CD14-positive monocyte (primary cell): ENCODE results near the gene ZNF549. TPM values are rescaled to one million over a fixed set of nuclear protein-coding genes. Genes with fewer than 3 reads are reported as not detected.

Experiments used
- DNase-seq, 3 donors: peaks; one replicate each; pipeline ENCODE4 v3.0.0-alpha.2; 2011 to 2022
- H2AFZ ChIP-seq: 2 replicates; pipeline ENCODE4 v1.6.0; 2012; ENCODE audit warnings: mild to moderate bottlenecking, low read depth, low read length, inconsistent platforms; ENCODE audit not compliant: insufficient read depth, poor library complexity, severe bottlenecking
- H3K27ac ChIP-seq, 2 donors: 1 replicate in 1 of 2; 2 replicates in 1 of 2; pipeline ENCODE4 v1.5.1; 2012 to 2013; ENCODE audit warnings: low read length in 2 of 2, control low read depth in 1 of 2, inconsistent platforms in 1 of 2, low read depth in 1 of 2, mild to moderate bottlenecking in 1 of 2
- H3K27me3 ChIP-seq, 2 donors: one replicate each; pipeline versions ENCODE4 v1.6.0 to v1.6.1; 2011 to 2013; ENCODE audit warnings: low read length in 2 of 2; ENCODE audit not compliant: control insufficient read depth in 2 of 2, insufficient read depth in 2 of 2
- H3K36me3 ChIP-seq, 2 donors: replicated peaks in 1 of 2; 1 replicate in 1 of 2; 2 replicates in 1 of 2; pipeline versions ENCODE4 v1.5.1 to v1.6.1; 2012 to 2013; ENCODE audit warnings: low read length in 2 of 2, control low read depth in 1 of 2, inconsistent platforms in 1 of 2, mild to moderate bottlenecking in 1 of 2; ENCODE audit not compliant: insufficient read depth in 2 of 2, control insufficient read depth in 1 of 2
- H3K4me1 ChIP-seq, 2 donors: 1 replicate in 1 of 2; 2 replicates in 1 of 2; pipeline versions ENCODE4 v1.5.1 to v1.6.1; 2012 to 2013; ENCODE audit warnings: low read length in 2 of 2, control low read depth in 1 of 2, inconsistent platforms in 1 of 2, mild to moderate bottlenecking in 1 of 2, moderate library complexity in 1 of 2; ENCODE audit not compliant: insufficient read depth in 2 of 2, control insufficient read depth in 1 of 2
- H3K4me2 ChIP-seq: replicated peaks from 2 replicates; pipeline ENCODE3; 2012; ENCODE audit warnings: low read length, moderate library complexity, mild to moderate bottlenecking; ENCODE audit not compliant: poor library complexity, severe bottlenecking; ENCODE audit errors: extremely low read depth
- H3K4me3 ChIP-seq, 3 experiments: fragments of 200-600 bp in 1 of 3; sonication (generic) in 1 of 3; replicated peaks in 1 of 3; 1 replicate in 2 of 3; 2 replicates in 1 of 3; pipeline ENCODE4 v1.5.1; 2011 to 2013; ENCODE audit warnings: low read length in 3 of 3, mild to moderate bottlenecking in 3 of 3, control low read depth in 2 of 3, low read depth in 2 of 3, inconsistent platforms in 1 of 3, moderate library complexity in 1 of 3
- H3K79me2 ChIP-seq: 2 replicates; pipeline ENCODE4 v1.6.0; 2012; ENCODE audit warnings: mild to moderate bottlenecking, control low read depth, inconsistent platforms, low read length, moderate library complexity; ENCODE audit not compliant: insufficient read depth
- H3K9ac ChIP-seq: 2 replicates; pipeline ENCODE4 v1.6.0; 2017; ENCODE audit warnings: low read length, mild to moderate bottlenecking; ENCODE audit not compliant: insufficient read depth, poor library complexity, severe bottlenecking
- H3K9me3 ChIP-seq, 2 donors: replicated peaks in 1 of 2; 1 replicate in 1 of 2; 2 replicates in 1 of 2; pipeline versions ENCODE4 v1.5.1 to v1.6.1; 2012 to 2013; ENCODE audit warnings: low read length in 2 of 2, control low read depth in 1 of 2; ENCODE audit not compliant: control insufficient read depth in 1 of 2, insufficient read depth in 1 of 2
- H4K20me1 ChIP-seq: 2 replicates; pipeline ENCODE4 v1.6.0; 2012; ENCODE audit warnings: mild to moderate bottlenecking, low read length, control low read depth, moderate library complexity; ENCODE audit not compliant: insufficient read depth
- H3K27ac Mint-ChIP-seq, 7 donors: one replicate each; pipeline ENCODE4 v1.8.0; 2020; ENCODE audit warnings: mild to moderate bottlenecking in 7 of 7, mixed read lengths in 7 of 7, moderate library complexity in 6 of 7, inconsistent platforms in 2 of 7
- H3K27me3 Mint-ChIP-seq, 3 donors: one replicate each; pipeline ENCODE4 v1.8.0; 2021 to 2022; ENCODE audit warnings: low read depth in 3 of 3, mild to moderate bottlenecking in 3 of 3, mixed read lengths in 3 of 3, moderate library complexity in 3 of 3, inconsistent platforms in 1 of 3
- H3K36me3 Mint-ChIP-seq, 2 donors: one replicate each; pipeline ENCODE4 v1.8.0; 2020; ENCODE audit warnings: mixed read lengths in 2 of 2, inconsistent platforms in 1 of 2, mild to moderate bottlenecking in 1 of 2
- H3K4me1 Mint-ChIP-seq: one replicate; pipeline ENCODE4 v1.8.0; 2020; ENCODE audit warnings: mild to moderate bottlenecking, mixed read lengths
- H3K4me3 Mint-ChIP-seq, 2 donors: one replicate each; pipeline ENCODE4 v1.8.0; 2020; ENCODE audit warnings: mild to moderate bottlenecking in 2 of 2, mixed read lengths in 2 of 2, moderate library complexity in 1 of 2
- H3K9me3 Mint-ChIP-seq, 7 donors: one replicate each; pipeline ENCODE4 v1.8.0; 2020 to 2022; ENCODE audit warnings: mixed read lengths in 7 of 7, mild to moderate bottlenecking in 6 of 7, moderate library complexity in 6 of 7, inconsistent platforms in 2 of 7
- CTCF ChIP-seq: fragments of 200-600 bp; IDR thresholded peaks from one replicate; pipeline ENCODE4 v1.8.0; 2022; ENCODE audit warnings: antibody characterized with exemption, mild to moderate bottlenecking
- WGBS: methylation state at CpG from one replicate; pipeline ENCODE4 v1.1.5; 2013; ENCODE audit warnings: missing lambda C conversion rate; ENCODE audit not compliant: insufficient coverage; 5-methylcytosine and 5-hydroxymethylcytosine counted together
- intact Hi-C, 2 donors: fragments of 100-400 bp; cut with micrococcal nuclease; formaldehyde crosslinking; loops; one replicate each; pipeline versions ENCODE4 v1.15.0 to v1.15.1; 2023
- polyA plus RNA-seq, 3 donors: library from polyadenylated mRNA; depleted of rRNA in 1 of 3; unstranded in 2 of 3; stranded (reverse) in 1 of 3; fragments of 300-500 nt in 2 of 3; fragments of >200 nt in 1 of 3; fragmentation: Illumina TruSeq in 2 of 3; gene quantifications; 1 replicate in 2 of 3; 2 replicates in 1 of 3; pipeline ENCODE4 v1.2.3, GENCODE V29; 2012 to 2021

Gene ZNF549
- polyA plus RNA-seq, 3 donors: 0.54 to 1.5 (median 0.74) TPM

- H3K9me3 ChIP-seq: peaks cover 45 to 67% of the 10 kb centered on the region in 2 donors
- H3K4me3 ChIP-seq: peak overlapping the region in 1 of 3 experiments; percentile 86
- Mint-ChIP-seq H3K4me3 (peak overlapping the region; percentile 91 to 95), H3K4me1 (peaks cover 21% of the 10 kb centered on the region), H3K27ac (no peak overlapping the region), H3K9me3 (peaks cover 56 to 80% (median 69%) of the 10 kb centered on the region in 7 donors), H3K36me3 (peaks cover 31 to 40% of the 10 kb centered on the region in 2 donors), H3K27me3 (peaks cover 0 to 8% (median 3%) of the 10 kb centered on the region in 3 donors)
- intact Hi-C loops: no loop called here
- H3K4me2 ChIP-seq: peak overlapping the region; percentile 95
- H2AFZ ChIP-seq: peak overlapping the region; percentile 95
- no peak for TF ChIP-seq CTCF
- 32% methylated on average over 6 of the region's 6 CpGs for WGBS
- H3K9ac ChIP-seq: peak overlapping the region; percentile 82
- H3K79me2 ChIP-seq: peaks cover 11% of the 10 kb centered on the region
- H3K4me1 ChIP-seq: peaks cover 16 to 20% of the 10 kb centered on the region in 2 donors
- no peak for DNase-seq
- no peak overlapping the region for H3K27ac ChIP-seq
- H4K20me1 ChIP-seq: no peaks in the 10 kb centered on the region
- peaks cover 7 to 30% of the 10 kb centered on the region in 2 donors for H3K36me3 ChIP-seq
- H3K27me3 ChIP-seq: no peaks in the 10 kb centered on the region
Observed at GRCh38 chr19:57558525-57558924, 31.4 kb downstream of the ZNF549 start.

- DNase-seq: no peak
- Mint-ChIP-seq H3K27ac (peak overlapping the region in 4 of 7 donors; percentile 20 to 84 (median 41)), H3K27me3 (peaks cover 0 to 8% (median 3%) of the 10 kb centered on the region in 3 donors), H3K4me3 (peak overlapping the region; percentile 91 to 95), H3K9me3 (peaks cover 54 to 80% (median 69%) of the 10 kb centered on the region in 7 donors), H3K36me3 (peaks cover 29 to 35% of the 10 kb centered on the region in 2 donors), H3K4me1 (peaks cover 21% of the 10 kb centered on the region)
- H4K20me1 ChIP-seq: no peaks in the 10 kb centered on the region
- H3K9me3 ChIP-seq: peaks cover 43 to 67% of the 10 kb centered on the region in 2 donors
- peak overlapping the region; percentile 70 to 89 (median 86) for H3K4me3 ChIP-seq
- H3K4me2 ChIP-seq: peak overlapping the region; percentile 95
- peaks cover 7 to 25% of the 10 kb centered on the region in 2 donors for H3K36me3 ChIP-seq
- TF ChIP-seq CTCF: no peak
- H3K4me1 ChIP-seq: peaks cover 16 to 20% of the 10 kb centered on the region in 2 donors
- no peaks in the 10 kb centered on the region for H3K27me3 ChIP-seq
- H3K27ac ChIP-seq: peak overlapping the region in 1 of 2 donors; percentile 70
- intact Hi-C loops: no loop called here
- peak overlapping the region; percentile 95 for H2AFZ ChIP-seq
- peaks cover 11% of the 10 kb centered on the region for H3K79me2 ChIP-seq
- H3K9ac ChIP-seq: peak overlapping the region; percentile 82
- 0% methylated on average over 18 of the region's 22 CpGs for WGBS
Observed at GRCh38 chr19:57559008-57559403, 31.9 kb downstream of the ZNF549 start.
